Esophagus (tissue), 2 donors: ENCODE measurements around the gene FNDC8. TPM values are rescaled to one million over a fixed set of nuclear protein-coding genes. Genes with fewer than 3 reads are reported as not detected.
A peak's percentile ranks its signal among the peaks of the same experiment; 100 is the strongest.

Source experiments
- H3K27ac ChIP-seq, 2 donors: one replicate each; pipeline ENCODE4 v1.5.1; 2013; ENCODE audit warnings: low read depth in 2 of 2, mild to moderate bottlenecking in 2 of 2, inconsistent platforms in 1 of 2, low read length in 1 of 2, moderate library complexity in 1 of 2
- H3K27me3 ChIP-seq, 2 donors: one replicate each; pipeline ENCODE4 v1.6.1; 2013; ENCODE audit warnings: low read length in 2 of 2, control low read depth in 1 of 2, mild to moderate bottlenecking in 1 of 2; ENCODE audit not compliant: insufficient read depth in 2 of 2, control insufficient read depth in 1 of 2
- H3K36me3 ChIP-seq, 2 donors: one replicate each; pipeline ENCODE4 v1.6.1; 2013; ENCODE audit warnings: low read length in 1 of 2; ENCODE audit not compliant: control insufficient read depth in 2 of 2, insufficient read depth in 2 of 2
- H3K4me1 ChIP-seq, 2 donors: one replicate each; pipeline ENCODE4 v1.6.1; 2013; ENCODE audit warnings: low read length in 1 of 2; ENCODE audit not compliant: control insufficient read depth in 2 of 2, insufficient read depth in 2 of 2
- H3K4me3 ChIP-seq, 2 donors: one replicate each; pipeline ENCODE4 v1.5.1; 2013; ENCODE audit warnings: low read length in 2 of 2, mild to moderate bottlenecking in 2 of 2, low read depth in 1 of 2, moderate library complexity in 1 of 2
- H3K9me3 ChIP-seq, 2 donors: one replicate each; pipeline ENCODE4 v1.6.1; 2013; ENCODE audit warnings: mild to moderate bottlenecking in 2 of 2, low read depth in 1 of 2, low read length in 1 of 2, moderate library complexity in 1 of 2; ENCODE audit not compliant: control insufficient read depth in 2 of 2, insufficient read depth in 1 of 2
- WGBS, 2 donors: extraction: QIAGEN DNeasy Blood & Tissue Kit; methylation state at CpG; one replicate each; pipeline ENCODE4 v1.1.7; 2013; 5-methylcytosine and 5-hydroxymethylcytosine counted together
- polyA plus RNA-seq, 2 donors: library from polyadenylated mRNA; stranded (reverse); fragments of 200-250 nt; gene quantifications; one replicate each; pipeline ENCODE4 v1.2.3, GENCODE V29; 2013
- donor health status: healthy with polysubstance abuse.
- donor health status: Bipolar disorder and iron deficiency.

The FNDC8 gene
- polyA plus RNA-seq, 2 donors = 0.02 to 0.10 TPM

DNA sequence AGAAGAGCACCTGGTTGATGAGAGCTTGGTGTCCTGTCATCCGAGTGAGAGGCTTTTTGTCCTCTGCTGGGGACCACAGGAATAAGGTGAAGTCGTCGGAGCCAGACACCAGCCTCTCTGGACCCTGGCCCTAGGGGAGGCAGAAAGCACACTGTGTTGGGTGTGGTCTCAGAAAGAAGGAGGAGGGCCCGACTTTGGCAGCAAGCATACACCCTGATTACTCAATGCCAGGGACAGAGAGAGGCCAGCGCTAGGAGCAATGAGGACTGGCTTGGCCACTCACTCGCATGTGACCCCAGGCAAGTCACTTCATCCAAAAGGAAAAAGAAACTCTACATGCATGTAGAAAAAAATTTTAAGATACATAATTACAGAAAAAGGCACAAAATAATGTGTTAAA lies 13.9 kb downstream of the FNDC8 start:
- Histone ChIP-seq H3K9me3 (no peaks in the 10 kb centered on the region), H3K36me3 (peaks cover 31 to 60% of the 10 kb centered on the region in 2 donors), H3K4me1 (no peaks in the 10 kb centered on the region), H3K27me3 (no peaks in the 10 kb centered on the region), H3K4me3 (no peak overlapping the region), H3K27ac (no peak overlapping the region)
- WGBS, 2 donors = 82 to 85% methylated on average over 6 of the region's 6 CpGs

GRCh38 chr17:35138218-35138617 lies 16.8 kb downstream of the FNDC8 start:
- H3K9me3 ChIP-seq = no peaks in the 10 kb centered on the region
- peaks cover 27 to 40% of the 10 kb centered on the region in 2 donors for H3K36me3 ChIP-seq
- 94 to 95% methylated on average over 6 of the region's 6 CpGs for WGBS, 2 donors
- H3K4me3 ChIP-seq = no peak overlapping the region
- H3K27me3 ChIP-seq = no peaks in the 10 kb centered on the region
- peaks cover 0 to 2% of the 10 kb centered on the region in 2 donors for H3K4me1 ChIP-seq
- H3K27ac ChIP-seq = no peak overlapping the region

DNA sequence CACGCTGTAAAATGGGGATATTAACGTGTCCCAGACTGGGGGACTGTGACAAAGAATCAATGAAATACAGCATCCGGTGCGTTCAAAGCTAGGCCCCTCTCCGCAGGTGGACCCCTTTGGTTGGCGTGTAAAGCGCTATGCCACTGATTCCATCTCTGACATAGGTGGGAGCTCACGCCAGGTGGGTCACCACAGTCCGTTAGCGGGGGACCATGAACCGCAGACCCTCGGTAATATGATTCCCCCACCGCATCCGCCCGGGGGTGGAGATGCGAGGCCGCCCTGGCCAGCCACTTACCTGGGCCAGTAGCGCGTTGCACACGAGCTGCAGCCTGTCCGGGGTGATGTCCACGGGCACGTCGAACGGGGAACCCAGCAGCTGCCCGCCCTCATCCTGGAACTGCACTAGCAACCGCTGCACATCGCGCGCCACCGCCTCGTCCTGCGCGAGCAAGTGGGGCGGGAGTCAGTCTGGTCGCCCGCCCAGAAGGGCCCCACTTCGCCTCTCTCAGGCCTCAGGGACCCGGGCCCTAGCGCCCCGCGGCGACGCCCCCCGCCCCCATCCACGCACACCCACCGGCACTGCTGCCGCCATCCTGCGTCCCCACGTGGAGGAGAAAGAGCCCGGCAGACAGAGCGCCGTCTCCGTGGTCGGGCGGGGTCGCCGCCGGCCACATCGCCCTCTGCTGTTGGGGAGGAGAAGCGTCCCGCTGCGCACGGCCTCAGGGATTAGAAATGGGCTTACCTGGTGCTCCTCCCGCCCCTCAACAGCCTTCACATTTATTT lies 20.5 kb downstream of the FNDC8 start, which contains the start of gene NLE1:
Gene NLE1, minus strand, starts transcription at position 623 of the 786 bp plus-strand sequence. Its CDS starts 28 bp downstream, at position 595.
- peaks cover 16 to 17% of the 10 kb centered on the region in 2 donors for H3K36me3 ChIP-seq
- H3K27me3 ChIP-seq = no peaks in the 10 kb centered on the region
- peak within 1 kb of the TSS; percentile 77 to 78 for H3K4me3 ChIP-seq
- no peak within 1 kb of the TSS for H3K27ac ChIP-seq
- WGBS, 2 donors = 0 to 1% methylated on average over 64 to 65 of the region's 65 CpGs
- peaks cover 0 to 2% of the 10 kb centered on the region in 2 donors for H3K4me1 ChIP-seq
- H3K9me3 ChIP-seq = no peaks in the 10 kb centered on the region

GRCh38 chr17:35142467-35142796 lies 21.0 kb downstream of the FNDC8 start:
- Histone ChIP-seq H3K36me3 (peaks cover 11 to 13% of the 10 kb centered on the region in 2 donors), H3K27ac (no peak overlapping the region), H3K4me1 (peaks cover 0 to 2% of the 10 kb centered on the region in 2 donors), H3K4me3 (peak overlapping the region in 1 of 2 donors; percentile 77), H3K9me3 (no peaks in the 10 kb centered on the region), H3K27me3 (no peaks in the 10 kb centered on the region)
- 62 to 65% methylated on average over 8 of the region's 8 CpGs for WGBS, 2 donors

GRCh38 chr17:35144840-35145239 lies 23.4 kb downstream of the FNDC8 start:
- no peaks in the 10 kb centered on the region for H3K9me3 ChIP-seq
- H3K36me3 ChIP-seq = no peaks in the 10 kb centered on the region
- no peak overlapping the region for H3K4me3 ChIP-seq
- peaks cover 0 to 2% of the 10 kb centered on the region in 2 donors for H3K4me1 ChIP-seq
- no peaks in the 10 kb centered on the region for H3K27me3 ChIP-seq
- 67 to 83% methylated on average over 4 of the region's 4 CpGs for WGBS, 2 donors
- no peak overlapping the region for H3K27ac ChIP-seq

- Histone ChIP-seq H3K27ac (no peak overlapping the region), H3K27me3 (no peaks in the 10 kb centered on the region), H3K4me3 (no peak overlapping the region), H3K4me1 (peaks cover 0 to 2% of the 10 kb centered on the region in 2 donors), H3K36me3 (no peaks in the 10 kb centered on the region), H3K9me3 (no peaks in the 10 kb centered on the region)
- WGBS, 2 donors = 60 to 61% methylated on average over 4 of the region's 4 CpGs
Observed at GRCh38 chr17:35146214-35146833, 24.9 kb downstream of the FNDC8 start.

DNA sequence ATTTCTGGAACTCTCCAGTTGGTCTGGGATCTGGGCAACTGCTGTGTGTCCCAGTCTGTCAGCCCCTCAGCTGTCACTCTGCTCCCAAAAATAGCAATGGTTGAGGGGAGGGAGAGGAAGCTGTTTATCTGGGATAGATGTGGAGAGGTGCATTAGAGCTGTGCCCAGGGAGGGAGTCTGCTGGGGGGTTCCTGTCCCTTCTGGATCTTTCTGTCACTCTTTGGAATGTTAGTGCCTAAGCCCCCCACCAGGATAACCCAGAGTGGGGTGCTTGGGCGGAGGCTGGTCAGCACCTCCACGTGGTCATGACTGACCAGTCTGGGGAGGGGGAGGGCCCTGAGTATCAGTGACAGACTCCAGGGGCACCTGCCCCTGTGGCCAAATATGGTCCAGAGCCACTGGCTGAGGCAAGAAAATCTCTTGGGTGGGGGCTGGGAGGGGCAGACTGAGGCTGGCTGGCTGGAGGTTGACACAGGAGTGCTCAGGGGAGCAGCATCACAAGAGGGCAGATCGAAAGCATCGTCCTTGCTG lies 26.0 kb downstream of the FNDC8 start, which contains the start of gene UNC45B:
Gene UNC45B, plus strand, starts transcription at position 443 of the 531 bp plus-strand sequence. CDS start 447 bp downstream, outside the sequence.
- H3K36me3 ChIP-seq = no peaks in the 10 kb centered on the region
- H3K27ac ChIP-seq = no peak within 1 kb of the TSS
- H3K4me3 ChIP-seq = no peak within 1 kb of the TSS
- no peaks in the 10 kb centered on the region for H3K9me3 ChIP-seq
- no peaks in the 10 kb centered on the region for H3K4me1 ChIP-seq
- 78 to 79% methylated on average over 4 of the region's 4 CpGs for WGBS, 2 donors
- no peaks in the 10 kb centered on the region for H3K27me3 ChIP-seq

GRCh38 chr17:35148144-35148543 lies 26.7 kb downstream of the FNDC8 start:
- Histone ChIP-seq H3K4me1 (no peaks in the 10 kb centered on the region), H3K36me3 (no peaks in the 10 kb centered on the region), H3K27me3 (no peaks in the 10 kb centered on the region), H3K27ac (no peak overlapping the region), H3K9me3 (no peaks in the 10 kb centered on the region), H3K4me3 (no peak overlapping the region)
- 67 to 75% methylated on average over 9 of the region's 9 CpGs for WGBS, 2 donors

DNA sequence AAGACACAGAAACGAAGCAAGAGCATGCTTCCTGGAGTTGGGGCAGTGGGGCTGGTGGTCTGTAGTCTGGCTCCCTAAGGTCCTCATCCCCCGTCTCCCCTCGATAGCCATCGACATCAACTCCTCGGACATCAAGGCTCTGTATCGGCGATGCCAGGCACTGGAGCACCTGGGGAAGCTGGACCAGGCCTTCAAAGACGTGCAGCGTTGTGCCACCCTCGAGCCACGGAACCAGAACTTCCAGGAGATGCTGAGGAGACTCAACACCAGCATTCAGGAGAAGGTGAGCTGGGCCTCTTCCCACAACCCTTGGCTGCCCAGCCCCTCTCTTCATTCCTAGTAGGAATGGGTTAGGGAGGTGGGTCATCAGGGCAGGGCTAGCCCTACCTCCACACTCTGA lies 28.5 kb downstream of the FNDC8 start:
- H3K27ac ChIP-seq = no peak overlapping the region
- no peaks in the 10 kb centered on the region for H3K4me1 ChIP-seq
- H3K27me3 ChIP-seq = no peaks in the 10 kb centered on the region
- no peak overlapping the region for H3K4me3 ChIP-seq
- no peaks in the 10 kb centered on the region for H3K9me3 ChIP-seq
- no peaks in the 10 kb centered on the region for H3K36me3 ChIP-seq
- WGBS, 2 donors = 94 to 95% methylated on average over 11 of the region's 11 CpGs
